T-helper 2 cell treated with Interferon-gamma antibody and Interleukin-4, amounts not matched to agents 100 ng/mL and 5 ng/mL, for 36 hours (primary cell): ENCODE data around the gene WNT7B. TPM values are rescaled to one million over a fixed set of nuclear protein-coding genes. Genes with fewer than 3 reads are reported as not detected.
"Not testable (repeated sequence)": the region's sequence is repeated elsewhere in the genome, so short reads cannot be mapped to it uniquely, and the experiment has no call there.

Source experiments
- intact Hi-C: fragments of 100-400 bp; cut with micrococcal nuclease; formaldehyde crosslinking; loops from one replicate; pipeline ENCODE4 v1.15.1; 2023
- total RNA-seq: library from RNA; stranded (reverse); gene quantifications from 2 replicates; pipeline ENCODE4 v1.2.3, GENCODE V29; 2022

WNT7B gene
- total RNA-seq, 1 donor from 2014 or later, result not detected

DNA sequence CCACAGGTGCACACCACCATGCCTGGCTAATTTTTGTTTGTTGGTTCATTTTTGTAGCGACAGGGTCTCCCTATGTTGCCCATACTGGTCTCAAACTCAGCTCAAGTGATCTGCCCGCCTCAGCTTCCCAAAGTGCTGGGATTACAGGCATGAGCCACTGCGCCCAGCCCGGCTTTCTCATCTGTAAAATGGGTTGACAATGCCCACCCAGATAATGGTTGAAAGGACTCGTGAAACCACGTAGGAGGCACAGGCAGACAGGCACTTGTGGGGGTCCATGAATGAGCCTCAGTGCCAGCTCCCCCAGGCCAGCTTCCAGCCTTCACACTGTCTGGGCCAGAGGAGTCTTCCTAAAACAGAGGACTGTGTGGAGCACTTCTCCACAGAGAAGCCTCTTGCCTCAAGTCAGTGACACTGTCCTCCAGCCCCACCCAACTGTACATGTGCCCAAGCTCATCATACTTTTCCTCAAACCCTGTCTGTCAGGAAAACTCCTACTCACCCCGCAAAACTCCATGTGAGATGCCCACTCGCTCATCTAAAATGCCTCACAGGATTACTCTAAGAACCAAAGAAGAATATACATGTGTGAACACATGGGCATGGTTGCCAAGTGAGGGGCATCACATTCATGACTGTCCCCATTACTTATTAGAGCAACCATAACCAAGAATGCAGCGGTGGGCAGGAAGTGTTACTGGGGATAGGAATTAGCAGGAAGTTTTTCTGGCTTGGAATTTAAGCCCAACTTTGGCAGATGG lies 32.1 kb upstream of the WNT7B start:
- intact Hi-C loops, result no loop called here

DNA sequence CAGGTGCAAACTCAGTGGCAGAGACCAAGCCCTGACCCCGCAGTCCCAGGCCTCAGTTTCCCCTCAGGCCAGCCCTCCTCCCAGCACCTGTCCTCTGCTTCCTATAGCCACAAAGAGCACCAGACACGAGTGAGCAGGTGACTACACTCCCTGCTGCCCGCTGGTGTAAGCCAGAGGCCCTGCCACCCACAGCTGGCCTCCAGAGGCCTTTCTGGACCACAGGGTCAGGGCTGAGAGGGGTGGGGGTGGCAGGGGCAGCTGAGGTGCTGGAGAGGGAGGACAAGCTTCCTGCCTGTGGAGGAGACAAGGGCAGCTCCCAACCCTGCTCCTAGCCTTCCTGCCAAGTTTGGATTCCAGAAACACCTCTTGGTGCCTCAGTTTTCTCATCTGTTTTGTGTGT lies 31.3 kb upstream of the WNT7B start:
- intact Hi-C loops, result no loop called here

DNA sequence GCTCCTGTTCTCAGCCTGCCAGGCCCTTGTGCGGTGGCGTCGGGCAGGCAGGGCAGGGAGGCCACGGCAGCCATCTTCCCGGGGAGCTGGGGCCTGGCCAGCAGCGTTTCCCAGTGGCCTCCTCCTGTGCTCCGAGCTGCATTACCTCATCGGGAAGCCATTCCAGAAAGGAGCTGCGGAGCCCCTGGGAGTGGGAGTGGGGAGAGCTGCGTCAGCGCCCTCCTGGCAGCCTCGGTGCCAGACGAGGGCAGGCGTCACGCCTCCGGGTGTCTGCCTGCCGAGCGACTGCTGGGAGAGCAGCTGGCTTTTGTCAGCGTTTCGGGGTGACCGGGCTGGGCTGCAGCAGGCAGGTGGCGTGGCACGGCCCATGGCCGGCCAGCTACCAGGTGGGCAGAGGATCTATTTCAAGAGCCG lies 30.9 kb upstream of the WNT7B start:
- intact Hi-C loops, result no loop called here

DNA sequence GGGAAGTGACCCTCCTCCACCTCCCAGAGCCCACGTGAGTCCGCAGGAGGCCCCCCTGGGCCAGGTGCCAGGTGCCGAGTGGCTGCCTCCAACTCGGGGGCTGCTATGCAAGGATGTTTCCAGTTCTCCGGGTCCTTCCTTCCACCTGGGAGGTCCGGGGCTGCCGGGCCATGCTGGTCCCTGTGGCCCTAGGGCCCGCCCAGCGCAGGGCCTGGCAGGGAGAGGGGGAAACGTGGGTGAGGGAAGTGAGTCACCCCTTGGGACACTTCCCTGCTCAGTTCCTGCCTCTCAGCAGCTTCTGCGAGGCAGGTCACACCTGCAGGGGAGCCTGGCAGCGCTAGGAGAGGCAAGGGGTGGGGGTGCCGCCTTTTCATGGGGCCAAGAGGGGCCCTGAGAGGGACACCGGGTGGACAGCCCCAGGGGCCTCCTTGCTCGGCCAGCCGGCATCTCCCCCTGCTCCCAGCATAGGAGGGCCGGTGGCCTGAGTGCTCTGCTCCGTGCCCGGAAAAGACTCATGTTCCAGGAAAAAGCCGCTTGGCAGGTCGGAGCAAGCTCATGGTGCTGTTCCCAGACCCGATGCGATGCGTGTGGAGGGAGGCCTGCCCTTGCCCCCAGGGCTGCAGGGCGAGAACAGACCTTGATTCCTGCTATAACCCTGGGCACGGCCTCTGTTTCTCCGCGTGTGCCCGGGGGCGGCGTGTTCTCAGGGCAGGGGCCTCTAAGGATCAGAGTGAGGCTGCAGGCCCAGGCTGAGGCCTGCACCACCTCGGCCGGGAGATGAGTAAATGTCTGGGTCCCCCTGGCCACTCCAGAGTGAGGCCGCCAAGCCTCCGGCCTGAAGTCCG lies 30.3 kb upstream of the WNT7B start:
- intact Hi-C loops, result no loop called here

DNA sequence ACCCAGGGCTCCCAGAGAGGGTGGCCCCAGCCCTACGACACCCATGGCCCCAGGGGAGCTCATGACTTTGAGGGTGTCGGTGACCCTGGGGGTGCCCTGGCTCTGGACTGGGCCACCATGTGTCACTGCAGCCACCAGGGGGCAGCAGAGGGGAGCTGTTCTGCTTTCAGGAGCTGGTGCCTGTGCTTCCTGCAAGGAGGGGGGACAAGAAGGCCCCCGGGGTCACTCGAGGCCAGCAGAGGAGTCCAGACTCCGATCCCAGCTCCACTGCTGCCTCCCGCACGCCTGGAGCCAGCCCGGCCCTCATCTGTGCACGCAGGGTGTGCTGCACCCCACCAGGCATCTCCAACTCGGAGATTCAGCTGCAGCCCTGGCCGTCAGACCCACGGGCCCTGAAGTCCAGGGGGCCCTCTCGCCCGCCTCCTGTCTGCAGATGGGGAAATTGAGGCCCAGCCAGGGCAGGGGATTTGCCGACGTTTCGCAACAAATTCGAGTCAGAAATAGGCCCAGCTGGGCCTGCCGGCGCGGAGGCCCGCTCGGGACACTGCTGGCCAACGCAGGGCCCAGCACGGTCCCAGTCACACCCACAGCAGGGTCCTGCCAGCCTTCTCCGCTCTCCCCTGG lies 29.5 kb upstream of the WNT7B start:
- intact Hi-C loops, result loop anchor here (1.0 kb wide), 1 partner anchor 110 kb away; no protein-coding TSS in a partner anchor

DNA sequence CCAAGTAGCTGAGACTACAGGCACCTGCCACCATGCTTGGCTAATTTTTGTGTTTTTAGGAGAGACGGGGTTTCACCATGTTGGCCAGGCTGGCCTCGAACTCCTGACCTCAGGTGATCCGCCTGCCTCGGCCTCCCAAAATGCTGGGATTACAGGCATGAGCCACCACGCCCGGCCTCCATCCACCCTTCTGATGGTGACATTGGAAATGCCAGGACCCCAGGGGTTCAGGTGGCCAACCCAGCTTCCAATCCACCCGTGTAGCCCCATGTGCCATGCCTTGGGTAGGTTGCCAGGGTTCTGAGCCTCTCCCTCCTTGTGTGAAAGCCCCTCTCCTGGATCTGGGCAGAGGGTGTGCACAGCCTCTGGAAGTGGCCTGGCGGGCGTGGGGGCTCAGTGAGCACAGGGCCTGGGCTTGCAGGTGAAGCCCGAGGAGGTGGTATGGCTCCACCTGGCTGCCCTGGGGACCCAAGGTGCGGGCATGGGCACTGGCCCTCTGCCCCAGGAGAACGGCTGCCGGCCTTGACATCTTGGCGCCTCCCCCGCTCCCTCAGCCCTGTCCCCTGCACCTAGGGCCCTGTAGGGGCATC lies 28.2 kb upstream of the WNT7B start:
- intact Hi-C loops, result not testable (repeated sequence)

DNA sequence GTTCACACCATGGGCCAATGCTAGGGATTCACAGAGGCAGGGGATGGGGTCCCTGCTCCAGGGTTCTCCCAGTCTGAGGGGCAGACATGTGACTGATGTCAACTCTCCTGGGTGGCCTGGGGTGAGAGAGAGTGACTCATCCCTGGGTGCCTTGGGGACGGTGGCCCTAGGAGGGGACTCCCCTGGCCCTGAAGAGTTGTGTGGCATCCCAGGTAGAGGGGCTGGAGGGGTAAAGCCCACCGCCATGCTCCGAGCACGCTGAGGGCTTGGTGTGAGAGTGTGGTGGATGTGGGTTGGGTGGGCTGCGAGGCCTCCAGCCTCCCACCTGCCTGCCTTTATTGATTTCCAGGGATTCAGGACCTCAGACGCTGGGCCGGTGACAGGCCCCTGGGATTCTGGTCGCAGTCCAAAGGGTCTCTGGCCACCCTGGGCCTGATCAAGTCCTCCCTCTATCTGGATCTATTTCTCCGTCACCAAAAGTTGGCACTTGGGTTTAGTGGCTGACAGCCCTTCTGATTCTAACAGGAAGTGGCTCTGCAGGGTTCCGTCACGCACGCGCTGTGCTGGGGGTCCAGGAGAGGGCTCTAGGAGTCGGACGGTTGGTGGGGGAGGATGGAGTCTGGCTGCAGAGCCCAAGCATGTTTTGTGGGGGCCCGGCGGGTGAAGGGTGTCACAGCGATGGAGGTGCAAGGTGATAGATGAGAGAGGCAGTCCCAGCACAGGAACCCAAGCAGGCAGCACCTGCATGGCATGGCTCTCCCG lies 27.3 kb upstream of the WNT7B start:
- intact Hi-C loops, result no loop called here

DNA sequence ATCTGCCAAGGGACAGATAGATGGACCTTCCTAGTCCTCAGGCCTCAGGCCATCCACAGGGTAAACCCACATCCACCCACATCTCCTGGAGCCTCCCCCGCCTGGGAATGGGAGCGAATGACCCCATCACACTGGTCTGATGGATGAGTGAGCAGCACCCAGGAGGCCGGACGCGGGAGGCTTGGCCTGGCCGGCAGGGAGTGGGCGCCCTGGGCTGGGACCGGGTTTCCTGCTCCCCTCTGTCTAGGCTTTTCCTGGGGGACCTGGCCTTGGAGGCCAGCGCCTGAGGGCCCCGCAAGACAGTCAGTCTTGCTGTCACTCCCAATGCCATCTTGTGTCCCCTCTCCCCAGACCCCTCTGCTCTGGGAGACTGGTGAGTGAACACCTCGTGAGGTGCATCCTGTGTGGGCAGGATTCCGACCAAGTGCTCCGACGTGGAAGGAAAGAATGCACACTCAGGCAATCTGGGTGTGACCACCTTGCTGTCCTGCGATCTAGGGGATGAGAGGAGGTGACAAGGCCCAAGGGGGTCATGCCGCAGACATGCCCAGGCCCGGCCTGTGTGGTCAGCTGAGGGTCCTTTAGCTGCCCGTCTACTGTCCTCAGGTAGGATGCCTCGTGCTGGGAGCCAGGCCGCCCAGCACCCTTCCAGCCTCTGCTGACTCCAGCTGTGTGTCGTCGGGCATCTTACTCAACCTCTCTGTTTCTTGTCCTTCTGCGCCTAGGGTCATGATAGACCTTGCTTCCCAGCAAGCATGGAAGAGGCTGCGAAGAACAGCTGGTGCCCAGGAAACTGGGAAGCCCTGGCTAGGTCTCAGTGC lies 26.5 kb upstream of the WNT7B start:
- intact Hi-C loops, result no loop called here

DNA sequence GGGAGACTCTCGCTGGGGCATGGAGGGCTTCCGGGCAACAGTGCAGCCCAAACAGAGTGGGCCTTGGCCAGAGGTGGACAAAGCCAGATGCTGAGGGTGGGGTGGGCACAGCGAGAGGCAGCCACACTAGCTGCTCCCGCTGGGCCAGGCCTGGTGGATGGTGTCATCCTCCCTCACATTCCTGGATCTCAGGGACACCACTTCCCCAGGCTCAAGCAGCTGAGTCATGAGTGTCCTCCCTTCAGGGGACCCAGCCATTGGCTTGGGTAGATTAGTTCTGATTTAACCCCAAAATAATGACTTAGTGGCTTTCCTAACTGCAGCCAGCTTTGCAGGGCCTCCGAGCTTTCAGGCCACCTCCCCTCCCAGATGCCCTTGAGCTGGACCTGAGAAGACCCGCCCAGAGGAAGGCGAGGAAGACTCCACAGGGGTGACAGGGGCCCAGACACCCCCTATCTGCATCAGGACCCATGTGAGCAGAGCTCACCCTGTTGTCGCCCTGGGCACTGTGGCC lies 25.9 kb upstream of the WNT7B start:
- intact Hi-C loops, result no loop called here

DNA sequence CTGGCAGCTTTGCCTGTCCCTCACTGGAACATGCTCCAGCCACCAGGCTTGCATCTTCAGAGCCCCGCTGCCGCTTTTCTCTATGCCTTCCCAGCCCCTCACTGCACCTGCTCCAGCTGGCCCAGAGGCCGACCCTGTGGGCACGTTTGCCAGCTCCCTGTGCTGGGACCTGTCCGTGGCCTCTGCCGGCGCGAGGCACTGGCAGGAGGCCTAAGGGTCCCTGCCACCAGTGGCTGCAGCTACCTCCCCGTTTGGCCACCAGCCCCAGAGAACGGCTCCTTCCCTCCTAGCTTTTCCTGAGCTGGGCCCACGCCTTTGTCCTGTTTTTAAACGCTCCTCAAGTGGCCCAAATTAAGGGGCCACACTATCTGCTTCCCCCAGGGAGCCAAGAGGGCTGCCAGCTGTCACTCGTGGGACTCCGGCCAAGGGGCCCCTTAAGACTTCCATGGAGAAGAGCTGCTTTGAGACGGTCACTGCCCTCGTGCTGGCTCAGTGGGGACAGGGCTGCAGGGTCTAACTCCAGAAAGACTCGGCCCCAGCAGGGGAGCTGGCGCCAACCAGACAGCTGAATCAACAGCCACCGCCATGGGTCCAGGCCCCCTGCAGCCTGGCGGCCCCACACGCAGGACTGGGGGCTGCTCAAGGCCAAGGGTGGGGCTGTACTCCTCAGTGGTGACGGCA lies 24.6 kb upstream of the WNT7B start:
- intact Hi-C loops, result no loop called here

DNA sequence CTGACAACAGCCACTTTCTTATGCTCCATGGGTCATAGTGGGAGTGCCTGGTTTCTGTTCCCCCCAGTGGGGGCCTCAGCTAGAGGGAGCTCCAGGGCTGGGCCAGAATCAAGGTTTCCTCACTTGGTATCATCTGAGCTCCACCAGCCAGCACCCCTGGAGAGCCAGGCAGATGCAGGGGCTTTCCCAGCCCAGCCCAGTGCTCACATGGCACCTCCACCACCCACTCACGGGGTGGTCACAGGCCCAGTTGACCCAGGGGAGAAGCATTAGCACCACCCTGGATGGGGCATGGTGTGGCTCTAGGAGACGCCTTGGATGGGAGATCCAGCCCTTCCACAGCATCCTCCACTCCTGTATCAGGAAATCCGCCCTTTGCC lies 24.1 kb upstream of the WNT7B start:
- intact Hi-C loops, result no loop called here

DNA sequence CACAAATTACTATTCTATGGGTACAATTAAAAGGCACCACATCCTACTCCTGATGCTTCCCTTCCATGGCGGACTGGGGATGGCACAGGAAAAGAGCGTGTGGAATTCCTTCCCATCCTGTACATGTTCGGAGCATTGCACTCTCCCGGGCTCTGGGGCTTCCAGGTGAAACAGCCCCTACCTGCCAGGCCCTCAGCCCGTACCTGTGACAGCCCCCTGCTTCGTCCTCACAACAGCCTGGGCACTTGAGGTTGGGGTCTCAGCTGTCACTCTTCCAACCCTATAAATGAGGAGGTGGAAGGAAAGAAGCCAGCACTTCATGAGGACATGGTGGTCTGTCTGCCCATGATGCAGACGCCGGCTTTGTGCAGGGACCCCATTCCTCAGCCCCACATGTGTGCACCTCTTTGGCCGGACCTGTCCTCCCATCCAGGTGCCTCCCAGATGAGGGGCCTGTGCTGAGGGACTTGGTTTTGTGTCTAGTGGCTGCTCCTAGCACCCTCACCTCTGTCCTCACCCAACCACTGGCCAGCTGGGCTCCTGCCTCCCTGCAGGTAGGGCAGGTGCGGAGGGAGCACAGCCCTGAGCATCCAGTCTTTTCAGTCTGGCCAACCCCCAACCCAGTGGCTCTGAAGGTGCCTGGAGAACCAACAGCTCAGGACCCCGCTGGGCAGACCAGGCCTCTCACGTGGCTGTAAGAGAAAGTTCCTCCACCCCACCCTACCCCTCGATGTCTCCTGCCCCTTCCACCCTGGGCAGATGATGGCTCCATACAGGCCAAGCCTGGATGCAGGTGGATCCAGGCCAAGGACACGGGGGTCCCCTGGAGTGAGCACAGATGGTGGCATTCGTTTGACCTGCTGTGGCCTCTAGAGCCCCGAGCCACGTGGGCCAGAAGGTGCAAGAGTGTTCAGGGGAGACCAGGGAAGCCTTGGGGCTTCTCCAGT lies 23.4 kb upstream of the WNT7B start:
- intact Hi-C loops, result no loop called here

DNA sequence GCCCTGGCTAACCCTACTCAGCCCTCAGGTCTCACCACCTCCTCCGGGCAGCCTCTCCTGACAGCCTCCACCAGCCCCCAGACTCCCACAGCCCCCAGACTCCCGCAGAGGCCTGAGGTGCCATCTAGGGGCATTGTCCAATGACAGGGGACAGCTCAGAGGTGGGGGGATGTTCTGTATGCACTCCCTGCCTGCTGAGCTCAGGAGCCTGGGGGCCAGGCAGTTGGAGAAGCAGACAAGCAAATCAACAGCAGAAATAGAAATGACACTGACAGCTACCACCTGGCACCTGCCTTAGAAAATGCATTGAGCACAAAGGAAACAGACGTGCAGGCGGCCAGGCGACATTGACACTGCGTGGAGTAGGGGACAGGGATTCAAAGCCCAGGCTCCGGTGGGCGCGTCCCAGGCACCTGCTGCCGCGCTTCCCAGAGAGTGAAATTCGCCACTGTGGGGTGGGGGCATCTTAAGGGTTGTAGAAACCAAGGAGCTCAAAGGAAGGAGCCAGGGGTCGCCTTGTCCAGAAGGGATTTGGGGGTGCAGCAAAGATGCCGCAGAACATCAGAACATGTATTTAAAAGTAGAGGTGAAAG lies 22.5 kb upstream of the WNT7B start:
- intact Hi-C loops, result loop anchor here (10.0 kb wide), 1 partner anchor 545 kb away; no protein-coding TSS in a partner anchor

DNA sequence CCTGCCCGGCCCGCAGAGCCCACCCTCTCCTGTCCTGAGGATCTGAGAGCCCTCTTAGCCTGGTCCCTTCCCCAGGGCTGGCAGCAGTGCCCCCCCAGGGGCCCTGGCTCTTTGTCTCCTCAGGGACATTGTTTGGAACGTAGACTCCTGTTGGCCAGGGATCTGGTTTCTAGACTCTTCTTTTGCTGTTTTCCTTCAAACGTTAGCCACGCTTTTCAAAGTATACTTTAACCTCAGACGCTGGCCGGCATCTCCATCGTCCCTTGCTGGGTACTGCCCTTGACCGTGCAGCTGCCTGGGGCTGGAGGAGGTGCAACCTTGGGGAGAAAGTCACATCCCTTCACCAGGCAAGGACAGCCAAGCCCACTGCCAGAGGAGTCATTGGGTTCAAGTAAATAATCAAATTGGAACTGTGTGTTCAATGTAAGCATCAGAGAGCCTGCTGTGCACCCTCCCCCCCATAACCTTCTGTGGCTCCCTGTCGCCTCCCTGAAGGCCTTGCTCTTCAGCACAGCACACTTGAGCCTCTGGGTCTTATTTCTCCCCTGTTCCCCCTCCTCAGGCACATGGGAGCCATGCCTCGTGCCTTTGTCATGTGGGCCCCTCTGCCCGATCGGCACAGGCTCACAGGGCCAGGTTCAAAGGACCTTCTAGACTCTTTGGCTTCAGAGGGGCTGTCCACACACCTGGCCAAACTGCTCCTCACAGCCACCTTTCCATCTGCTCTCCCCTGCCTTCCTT lies 21.8 kb upstream of the WNT7B start:
- intact Hi-C loops, result loop anchor here (10.0 kb wide), 1 partner anchor 546 kb away; no protein-coding TSS in a partner anchor

DNA sequence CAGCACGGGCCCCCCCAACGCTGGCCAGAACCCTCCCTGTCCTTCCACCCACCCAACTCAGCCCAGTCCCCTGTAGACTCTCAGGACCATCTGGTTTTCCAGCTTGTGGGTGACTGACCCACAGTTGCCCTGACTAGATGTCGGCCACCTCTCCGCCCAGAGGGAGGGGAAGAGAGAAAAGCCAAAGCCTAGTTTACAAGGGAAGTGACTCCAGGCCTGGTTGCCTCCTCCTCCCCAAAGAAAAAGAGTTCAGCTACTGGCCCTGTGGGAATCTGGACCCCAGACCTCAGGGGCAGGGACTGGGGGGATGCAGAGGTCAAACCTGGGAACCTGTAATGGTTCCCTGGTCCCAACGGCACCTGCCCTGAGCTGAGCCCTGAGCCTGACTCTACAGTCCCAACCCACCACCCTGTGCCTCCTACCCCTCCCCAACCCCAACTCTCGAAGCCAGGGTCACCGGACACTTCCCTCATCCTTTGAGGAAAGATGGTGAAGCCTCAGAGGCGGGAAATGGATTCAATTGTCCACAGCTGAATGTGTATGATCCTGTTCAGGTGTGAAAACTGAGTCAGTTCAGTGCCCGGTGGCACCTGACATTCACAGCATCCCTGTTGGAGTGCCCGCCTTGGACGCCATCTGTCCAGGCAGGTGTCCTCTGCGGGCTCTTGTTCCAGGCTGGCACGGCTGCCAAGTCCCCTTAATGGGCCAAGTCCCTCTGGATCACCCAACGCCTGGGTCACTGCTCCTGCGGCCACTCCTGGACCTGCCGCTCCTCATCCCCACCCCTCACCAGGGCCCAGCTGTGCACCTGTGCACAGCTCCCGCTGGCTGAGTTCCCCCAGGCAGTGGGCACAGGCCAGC lies 21.0 kb upstream of the WNT7B start:
- intact Hi-C loops, result loop anchor here (10.0 kb wide), 1 partner anchor 547 kb away; no protein-coding TSS in a partner anchor
